Stimulated activated CD8-positive, alpha-beta memory T cell treated with anti-CD3 and anti-CD28 coated beads, Interleukin-15, amount 100 ng/mL, for 24 hours (primary cell): Measurements from ENCODE around the gene PTPRK.
"Not testable (repeated sequence)": the region's sequence is repeated elsewhere in the genome, so short reads cannot be mapped to it uniquely, and the experiment has no call there.

Experiments used
- DNase-seq: peaks from one replicate; pipeline ENCODE4 v3.0.0-alpha.2; 2020; ENCODE audit warnings: low read depth

Gene PTPRK

DNA sequence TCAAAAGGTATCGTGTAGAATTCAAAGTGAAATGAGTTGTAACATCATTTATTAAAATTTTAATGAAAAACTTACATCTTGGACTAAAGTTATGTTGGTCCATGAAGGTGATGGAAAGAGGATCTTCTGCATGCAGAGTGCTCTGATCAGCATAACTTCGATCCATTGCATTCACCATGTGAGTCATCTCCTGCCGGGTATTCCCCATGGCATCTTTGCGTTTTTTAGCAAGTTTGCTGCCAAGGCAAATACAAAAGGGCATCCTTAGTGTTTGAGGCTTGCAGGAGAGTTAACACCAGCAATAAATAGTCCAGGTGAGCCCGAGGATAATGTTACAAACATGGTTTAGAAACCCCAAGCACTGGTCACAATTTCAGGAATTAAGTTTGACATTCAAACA, 515.4 kb downstream of the PTPRK start:
- no peak for DNase-seq

DNA sequence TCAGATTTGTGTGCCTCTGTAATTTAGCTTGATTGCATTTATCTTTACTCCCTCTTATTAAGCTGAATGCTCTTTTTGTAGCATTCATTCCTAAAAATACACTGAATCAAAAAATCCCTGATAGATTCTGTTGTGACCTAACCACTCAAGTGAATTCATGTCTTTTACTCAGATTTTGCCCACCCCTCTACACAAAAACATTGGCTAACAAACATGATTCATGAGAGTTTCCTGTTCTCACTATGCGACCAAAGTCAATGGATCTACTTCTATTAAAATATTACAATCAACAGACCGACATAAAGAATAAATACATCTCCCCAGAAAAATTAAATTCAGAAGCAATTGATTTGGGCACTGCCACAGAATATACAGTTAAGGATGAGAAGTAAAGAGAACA, 520.0 kb downstream of the PTPRK start:
- no peak for DNase-seq

DNA sequence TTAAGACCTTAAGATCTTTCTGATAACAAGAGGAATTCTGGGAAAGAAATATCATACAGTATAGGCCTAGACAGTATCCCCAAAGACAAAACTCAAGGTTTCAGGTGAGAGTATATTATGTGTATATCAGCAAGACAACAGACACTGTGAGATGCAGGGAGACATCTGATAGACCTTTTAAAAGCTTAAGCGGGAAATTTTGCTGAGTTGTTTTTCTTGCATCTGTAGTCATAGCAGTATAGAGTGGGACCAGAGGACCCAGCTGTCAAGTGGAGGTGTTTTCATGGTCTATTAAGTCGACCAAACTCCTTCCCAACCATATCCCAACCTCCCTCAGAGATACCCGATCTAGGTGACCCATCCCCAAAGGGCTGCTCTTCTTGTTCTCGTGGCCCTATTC, 521.4 kb downstream of the PTPRK start:
- DNase-seq = no peak

DNA sequence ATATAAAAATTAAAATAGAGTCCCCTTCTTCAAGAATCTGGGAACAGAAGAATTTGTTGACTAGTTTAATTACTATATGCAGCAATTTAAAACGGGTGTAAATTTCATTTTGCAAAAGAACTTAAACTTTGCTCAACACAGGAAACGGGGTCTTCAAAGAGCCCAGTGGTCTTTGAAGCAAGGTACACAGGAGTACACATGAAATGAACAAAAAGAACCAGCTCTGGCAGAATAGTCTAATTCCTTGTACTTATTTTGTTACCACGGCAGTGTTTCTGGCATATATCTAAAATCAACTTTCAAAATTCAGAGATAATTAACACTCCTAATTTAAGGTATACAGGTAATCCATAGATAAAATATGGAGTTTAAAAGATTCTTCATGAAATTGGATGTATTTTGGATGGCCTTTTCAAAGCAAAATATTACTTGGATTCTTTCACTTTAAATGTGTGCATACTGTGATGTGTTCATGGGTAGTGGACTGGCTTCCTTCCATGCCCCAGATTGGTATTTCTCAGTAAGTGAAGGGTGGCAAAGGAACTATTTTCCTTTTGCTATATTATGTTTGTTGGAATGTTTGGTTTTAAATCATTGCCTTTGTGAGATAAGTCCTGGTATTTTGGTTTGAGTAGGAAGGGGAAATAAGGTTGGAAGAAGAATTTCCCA, 522.8 kb downstream of the PTPRK start:
- DNase-seq = no peak

DNA sequence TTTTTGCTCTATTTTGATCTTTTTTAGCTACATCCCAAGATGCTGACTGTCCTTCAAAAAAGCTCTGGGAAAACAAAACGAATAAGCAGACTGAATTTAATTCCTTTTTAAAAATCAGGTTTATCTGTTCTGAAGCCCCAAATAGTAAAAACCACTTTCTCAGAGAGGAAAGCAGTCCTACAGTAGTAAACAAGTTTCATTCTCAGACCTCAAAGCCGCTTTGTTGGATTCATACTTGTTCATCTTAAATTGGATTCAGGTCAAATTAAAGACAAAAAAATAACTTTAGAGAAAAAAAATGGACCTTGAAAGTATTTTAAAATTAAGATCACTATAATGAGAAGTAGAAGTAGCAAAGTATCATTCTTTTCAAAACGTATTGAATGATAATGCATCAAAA, 523.5 kb downstream of the PTPRK start:
- DNase-seq = no peak

DNA sequence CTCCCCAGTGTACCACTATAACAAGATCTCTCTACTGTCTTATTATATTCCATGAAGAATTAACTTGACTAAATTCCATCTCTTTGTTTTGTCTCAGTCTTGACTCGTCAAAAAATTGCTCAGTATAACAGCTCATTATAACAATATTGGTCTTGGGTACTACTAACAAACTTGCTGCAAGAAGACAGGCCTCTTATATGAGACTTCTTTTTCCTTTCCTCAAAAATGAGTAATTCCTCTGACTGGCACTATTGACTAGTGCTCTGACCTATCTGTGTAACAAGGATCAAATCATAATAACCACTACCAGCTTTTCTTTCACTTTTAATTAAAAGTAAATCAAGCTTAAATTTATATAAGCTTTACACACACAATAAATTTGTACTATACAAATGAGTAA, 528.3 kb downstream of the PTPRK start:
- DNase-seq = no peak

DNA sequence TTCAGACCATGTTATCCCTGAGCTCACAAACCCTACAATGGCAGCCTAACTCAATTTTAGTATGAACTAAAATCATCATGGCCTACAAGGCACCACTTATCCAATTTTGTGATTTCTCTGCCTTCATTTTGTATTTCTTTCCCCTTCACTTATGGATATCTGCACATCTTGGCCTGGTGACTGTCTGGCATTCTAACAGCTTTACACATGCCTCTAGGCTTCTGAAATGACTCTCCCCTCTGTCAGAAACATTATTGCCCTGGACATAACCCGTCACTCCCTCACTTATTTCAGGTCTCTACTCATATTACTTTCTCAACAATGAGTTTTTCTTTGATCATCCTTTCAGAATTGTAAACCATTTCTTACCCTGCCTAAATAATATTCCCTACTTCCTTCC, 530.3 kb downstream of the PTPRK start:
- DNase-seq = no peak

DNA sequence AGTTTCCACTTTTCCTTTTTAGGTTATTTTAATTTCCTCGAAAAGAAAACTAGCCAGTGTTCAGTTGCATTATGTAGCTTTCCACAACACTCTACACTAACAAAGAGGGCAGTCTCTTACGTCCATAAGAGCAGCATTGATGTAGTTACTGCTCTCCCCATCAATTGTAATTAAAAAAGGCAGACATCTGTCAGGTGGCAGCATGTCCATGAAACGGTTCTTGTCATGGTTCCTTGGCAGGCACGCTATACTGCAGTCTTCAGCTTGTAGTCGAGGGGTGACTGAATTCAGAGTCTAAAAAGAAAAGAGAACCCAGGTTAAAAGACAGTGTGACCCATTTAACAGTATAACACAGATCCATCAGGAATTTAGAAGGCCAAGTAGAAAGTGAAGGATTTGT, 539.4 kb downstream of the PTPRK start:
- no peak for DNase-seq

DNA sequence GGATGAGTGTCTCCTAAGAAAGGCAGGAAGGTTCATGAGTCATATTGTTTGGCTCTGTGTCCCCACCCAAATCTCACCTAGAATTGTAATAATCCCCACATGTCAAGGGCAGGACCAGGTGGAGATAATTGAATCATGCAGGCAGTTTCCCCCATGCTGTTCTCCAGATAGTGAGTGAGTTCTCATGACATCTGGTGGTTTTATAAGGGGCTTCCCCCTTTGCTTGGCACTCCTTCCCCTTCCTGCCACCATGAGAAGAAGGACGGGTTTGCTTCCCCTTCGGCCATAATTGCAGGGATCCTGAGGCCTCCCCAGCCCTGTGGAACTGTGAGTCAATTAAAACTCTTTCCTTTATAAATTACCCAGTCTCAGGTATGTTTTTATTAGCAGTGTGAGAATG, 542.2 kb downstream of the PTPRK start:
- DNase-seq = not testable (repeated sequence)

DNA sequence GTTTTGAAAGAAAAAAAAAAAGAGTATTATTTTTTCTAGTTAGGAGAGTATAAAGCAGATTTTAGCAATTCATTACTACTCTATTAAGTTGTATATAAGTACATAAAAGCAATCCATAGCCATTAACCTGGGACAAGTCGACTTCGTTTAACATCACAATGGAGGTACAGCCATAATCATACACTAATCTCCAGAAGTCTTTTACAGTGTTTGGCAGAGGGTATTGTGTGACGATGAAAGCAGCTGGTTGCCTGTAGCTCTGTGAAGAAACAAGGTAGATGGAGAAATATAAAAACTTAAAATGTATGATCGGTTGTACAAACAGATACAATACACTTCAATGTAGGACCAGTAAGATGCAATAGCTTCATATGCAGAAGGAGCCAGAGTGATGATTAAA, 543.6 kb downstream of the PTPRK start:
- DNase-seq = no peak

DNA sequence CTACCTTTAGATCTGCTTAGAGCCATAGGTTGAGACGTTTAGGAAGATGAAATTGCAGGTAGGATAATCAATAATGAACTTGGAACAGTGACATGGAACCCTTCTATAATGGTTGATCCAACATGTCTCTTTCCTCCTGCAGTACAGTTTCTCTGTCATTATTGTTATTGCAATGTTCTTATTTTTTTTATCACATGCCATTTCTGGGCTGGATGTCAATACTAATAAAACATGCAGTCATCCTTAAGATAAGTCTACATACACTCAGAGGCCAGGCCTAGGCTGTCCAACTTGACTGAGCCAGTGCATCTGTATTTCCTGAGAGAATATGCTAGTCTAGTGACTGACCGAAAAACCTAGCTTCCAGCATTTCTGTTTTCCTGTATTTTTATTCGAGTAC, 544.3 kb downstream of the PTPRK start:
- no peak for DNase-seq

DNA sequence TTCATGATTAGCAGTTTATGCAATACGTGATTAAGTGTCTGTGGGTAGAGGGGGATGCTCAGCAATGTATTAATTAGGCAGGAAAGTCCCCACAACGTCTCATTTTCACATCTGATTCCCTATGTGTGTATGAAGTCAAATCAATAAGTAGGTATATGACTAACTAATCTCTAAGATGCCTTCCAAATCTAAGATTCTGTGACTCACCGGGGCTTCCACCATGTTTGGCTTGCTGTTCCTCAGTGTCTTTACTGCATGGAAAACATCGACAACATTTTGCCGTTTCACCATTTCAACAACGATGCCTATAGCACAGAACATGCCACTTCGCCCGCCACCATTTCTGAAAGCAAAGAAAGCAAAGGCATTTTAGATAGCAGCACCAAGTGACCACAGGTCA, 547.6 kb downstream of the PTPRK start:
- no peak for DNase-seq

DNA sequence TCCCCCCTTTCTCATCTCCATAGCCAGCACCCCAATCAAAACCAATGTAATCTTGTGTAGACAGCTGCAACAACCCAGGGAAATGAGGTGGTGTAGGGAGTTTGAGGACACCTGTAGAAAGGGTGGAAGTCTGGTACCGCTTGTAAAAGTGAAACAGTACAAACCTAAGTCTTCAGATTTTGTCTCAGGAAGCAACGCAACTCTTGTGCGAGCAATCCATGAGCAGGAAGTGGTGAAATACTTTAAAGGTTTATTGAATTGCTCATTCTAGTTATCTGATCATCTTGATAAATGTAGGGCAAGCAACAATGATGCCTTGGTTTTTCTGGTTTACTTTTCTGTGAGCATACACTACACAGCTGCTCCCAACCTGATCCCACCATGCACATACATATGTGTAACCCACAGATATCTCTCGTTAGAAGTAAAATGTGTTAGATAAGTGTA, 548.4 kb downstream of the PTPRK start:
- no peak for DNase-seq

DNA sequence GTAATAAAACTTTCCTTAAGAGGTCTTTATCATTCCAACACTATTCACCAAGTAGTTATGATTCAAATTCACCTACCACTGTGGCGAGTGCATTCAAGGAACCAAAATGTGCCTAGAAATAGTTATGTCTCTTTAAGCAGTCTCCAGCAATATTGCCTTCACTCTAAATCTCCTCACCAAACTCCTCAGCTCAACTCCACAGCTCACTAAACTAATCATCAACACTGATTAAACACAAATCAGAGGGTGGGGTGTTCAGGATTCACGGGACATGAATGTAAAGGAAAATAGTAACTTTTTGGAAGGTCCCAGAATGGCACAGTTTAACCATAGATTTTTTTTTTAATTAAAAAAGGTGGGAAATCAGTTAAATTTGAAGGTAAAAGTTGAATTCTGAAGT, 549.0 kb downstream of the PTPRK start:
- DNase-seq = no peak

DNA sequence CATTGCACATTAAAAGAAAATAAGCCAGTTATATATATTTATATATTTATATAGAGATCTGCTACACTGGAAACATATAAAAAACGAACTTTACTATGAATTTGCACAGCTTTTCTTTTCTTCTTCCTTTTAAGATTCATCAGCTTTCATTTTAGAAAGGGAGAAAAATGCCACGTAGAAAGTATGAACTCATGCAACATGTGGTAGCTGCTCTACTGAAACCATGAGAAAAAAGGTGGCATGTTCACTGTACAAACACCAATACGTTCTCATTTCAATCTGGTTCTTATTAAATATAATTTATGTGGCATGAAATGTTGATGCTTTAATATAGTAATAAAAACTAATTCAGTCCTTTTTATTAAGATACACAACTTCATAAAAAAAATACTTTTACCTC, 550.7 kb downstream of the PTPRK start:
- no peak for DNase-seq

DNA sequence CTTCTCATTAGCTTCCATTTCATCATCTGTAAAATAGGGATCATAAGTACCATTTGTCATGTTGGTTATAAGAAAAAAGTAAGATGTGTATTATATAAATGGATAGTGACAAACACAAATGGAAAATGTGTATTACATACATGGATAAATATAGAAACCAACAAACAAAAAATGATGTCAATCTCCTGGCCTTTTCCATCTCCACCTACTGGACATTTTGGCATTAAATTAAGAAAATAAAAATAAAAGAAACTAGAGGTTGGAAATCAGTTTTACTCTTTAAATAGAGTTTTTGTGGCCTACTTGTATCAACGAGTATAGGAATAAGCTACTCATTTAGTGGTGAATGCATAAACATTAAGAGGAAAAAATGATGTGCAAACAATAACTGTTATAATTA, 552.0 kb downstream of the PTPRK start:
- DNase-seq = no peak

DNA sequence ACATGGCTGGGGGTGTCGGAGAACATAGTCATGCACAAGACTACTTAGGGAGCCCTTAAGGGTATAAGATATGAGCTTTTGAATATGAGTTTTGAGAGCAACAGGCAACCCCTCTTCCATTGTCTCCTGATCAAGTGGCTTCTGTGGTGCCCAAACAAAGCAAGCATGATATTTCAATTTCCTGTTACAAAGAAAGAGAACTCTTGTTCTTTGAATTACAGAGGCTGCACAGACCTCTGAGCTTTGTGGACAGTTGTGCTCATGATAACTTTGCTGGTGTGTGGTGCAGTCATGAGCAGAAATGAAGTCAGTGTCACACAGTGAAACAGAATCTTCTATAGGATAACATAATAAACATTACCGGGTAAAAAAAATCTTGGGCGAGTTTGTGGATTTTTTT, 552.7 kb downstream of the PTPRK start:
- DNase-seq = no peak

DNA sequence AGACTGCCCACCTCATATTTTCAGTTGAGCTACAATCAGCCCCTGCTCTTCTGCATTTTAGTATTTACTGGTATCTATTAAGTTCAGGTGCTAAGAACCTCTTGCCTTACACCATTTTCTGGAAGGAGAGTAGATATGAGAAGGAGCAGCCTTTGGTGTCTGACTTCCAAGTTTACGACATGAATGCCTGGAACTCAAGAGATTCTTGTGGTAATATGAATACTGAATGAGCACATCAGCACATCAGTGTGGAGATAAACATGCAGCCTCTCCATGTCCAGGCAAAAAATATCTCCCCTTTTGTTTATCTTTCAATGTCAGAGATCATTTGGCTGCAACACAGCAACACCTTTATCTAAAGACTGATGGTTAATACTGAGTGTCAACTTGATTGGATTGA, 553.8 kb downstream of the PTPRK start:
- DNase-seq = no peak

DNA sequence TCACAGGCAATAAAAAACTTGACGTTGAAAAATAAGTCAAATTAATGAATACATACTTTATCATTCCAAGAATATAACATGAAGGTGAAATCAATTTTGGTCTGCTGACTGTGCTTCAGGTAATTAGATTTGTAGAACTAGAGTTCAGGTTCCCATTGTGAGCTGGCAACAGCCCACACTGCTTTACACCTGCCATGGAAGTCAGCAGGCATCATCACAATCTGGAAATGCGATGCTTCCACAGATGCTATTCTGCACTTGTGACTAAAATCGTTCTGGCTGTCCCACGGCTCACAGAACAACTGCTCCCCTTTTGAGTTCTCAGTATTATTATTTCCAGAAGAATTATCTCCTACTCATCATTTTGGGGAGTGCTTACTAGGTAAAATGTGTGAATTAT, 556.9 kb downstream of the PTPRK start:
- DNase-seq = no peak

DNA sequence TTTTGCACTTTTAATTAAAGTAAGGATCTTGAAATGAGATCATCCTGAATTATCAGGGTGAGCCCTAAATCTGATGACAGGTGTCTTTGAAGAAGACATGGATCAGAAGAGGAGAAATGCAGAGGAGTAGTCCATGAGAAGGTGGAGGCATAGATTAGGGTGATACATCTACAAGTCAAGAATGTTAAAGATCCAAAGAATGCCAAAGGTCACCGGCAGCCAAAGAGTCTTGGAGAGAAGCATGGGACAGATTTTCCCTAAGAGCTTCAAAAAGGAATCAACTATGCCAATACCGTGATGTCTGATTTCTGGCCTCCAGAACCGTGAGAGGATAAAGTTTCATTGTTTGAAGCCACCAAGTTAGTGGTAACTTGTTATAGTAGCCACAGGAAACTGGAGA, 560.5 kb downstream of the PTPRK start:
- DNase-seq = no peak

DNA sequence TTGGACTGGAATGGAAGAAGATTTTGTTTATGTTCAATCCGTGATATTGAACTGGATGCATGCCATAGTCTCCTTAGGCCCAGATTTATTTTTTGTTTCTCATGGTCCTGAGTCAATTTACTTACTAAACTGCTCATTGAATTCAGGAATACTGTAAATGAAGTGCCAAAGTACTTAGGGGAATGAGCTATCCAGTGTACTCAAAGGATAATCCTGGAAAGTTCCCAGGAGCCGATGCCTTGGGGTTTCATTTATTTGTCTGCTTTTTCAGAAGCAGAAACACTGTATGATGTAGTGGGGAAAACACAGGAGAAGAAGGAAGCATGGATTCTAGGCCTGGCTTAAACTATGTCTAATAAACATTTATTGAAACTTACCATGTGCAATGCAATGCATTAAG, 563.4 kb downstream of the PTPRK start:
- DNase-seq = no peak

DNA sequence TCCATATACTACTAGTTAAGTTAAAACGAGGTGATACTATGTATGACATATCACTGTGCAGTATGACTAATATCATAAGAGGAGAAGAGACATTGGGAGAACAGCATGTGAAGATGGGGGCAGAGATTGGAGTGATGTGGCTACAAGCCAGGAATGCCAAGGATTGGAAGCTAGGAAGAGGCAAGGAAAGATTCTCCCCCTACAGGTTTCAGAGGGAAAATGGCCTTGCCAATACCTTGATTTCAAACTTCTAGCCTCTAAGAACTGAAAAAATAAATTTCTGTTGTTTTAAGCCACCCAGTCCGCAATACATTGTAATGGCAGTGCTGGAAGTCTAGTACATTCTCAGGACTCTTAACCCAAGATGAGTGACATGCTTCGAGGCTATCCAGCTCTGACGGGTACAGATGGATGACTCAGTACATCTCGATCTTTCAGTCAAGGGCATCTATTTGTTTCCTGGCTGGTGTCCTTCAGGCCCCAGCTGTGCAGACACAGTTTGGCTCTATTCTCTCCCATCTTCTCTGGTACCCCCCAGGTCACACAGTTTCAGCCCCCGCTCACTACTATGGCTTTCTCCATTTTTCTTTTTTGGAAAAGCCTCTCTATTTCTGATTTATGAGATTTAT, 564.0 kb downstream of the PTPRK start:
- DNase-seq = no peak

DNA sequence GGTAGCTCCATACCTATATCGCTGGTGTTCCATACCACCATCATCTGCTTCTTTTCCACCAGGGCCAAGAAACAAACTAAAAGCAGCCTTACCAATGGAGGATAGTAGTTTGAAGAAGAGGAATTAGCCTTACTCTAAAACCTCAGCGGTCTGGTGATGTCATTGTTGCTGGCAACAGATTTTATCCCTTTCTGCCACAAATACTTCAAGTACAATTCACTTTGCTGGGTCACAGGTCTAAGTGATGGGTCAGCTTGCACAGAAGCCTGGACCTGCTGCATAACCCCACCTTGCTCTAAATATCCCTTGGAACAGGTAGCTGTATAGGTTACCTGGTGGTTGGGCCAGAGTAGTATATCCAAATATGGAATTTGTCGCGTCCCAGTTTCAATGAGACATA, 566.3 kb downstream of the PTPRK start:
- DNase-seq = no peak

DNA sequence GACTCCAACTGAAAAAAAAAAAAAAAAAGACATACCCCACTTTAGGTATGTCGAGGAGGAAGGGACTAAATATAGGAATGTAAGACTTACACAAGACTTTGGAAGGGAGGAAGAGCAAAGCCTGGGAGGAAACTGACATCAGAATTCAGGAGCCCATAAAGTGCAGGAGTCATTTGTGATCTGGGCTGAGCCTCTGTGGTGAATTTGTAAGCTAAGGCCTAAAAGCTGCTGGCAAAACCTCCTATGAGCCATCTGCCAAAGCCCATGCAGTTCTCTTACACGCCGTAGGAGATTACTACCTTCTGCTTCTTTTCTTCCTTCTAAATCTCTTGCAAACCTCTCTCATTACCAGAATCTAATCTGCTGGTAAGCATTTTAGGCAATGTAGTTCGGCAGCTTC, 567.6 kb downstream of the PTPRK start:
- no peak for DNase-seq
